Measurements from ENCODE around the gene MALAT1.
A peak's percentile ranks its signal among the peaks of the same experiment; 100 is the strongest.

GRCh38 chr11:65452806-65453490 lies 45.9 kb upstream of the MALAT1 start:
- no peak for TF ChIP-seq CTCF (IDR thresholded peaks at IDR 0.05 in 2 of 3, conservative IDR thresholded peaks at IDR 0.05 in 1 of 3; ENCODE audit: borderline replicate concordance in 1 of 3, insufficient read depth in 1 of 3, low read depth in 2 of 3, low read length in 2 of 3)
- TF ChIP-seq POLR2A (IDR thresholded peaks at IDR 0.05; ENCODE audit: borderline replicate concordance, extremely low read depth, insufficient read depth, insufficient read length): no peak
- TF ChIP-seq ZNF274 (IDR thresholded peaks at IDR 0.05; ENCODE audit: low read depth, low read length): no peak
- 0 out of 2 replicates have a peak, but pooled peaks have one; percentile 25 for TF ChIP-seq FOSL1 (IDR thresholded peaks at IDR 0.05; ENCODE audit: low read depth)
- TF ChIP-seq SIN3A (IDR thresholded peaks at IDR 0.05; ENCODE audit: low read depth): no peak
- no peak for TF ChIP-seq EZH2 (IDR thresholded peaks at IDR 0.05)
- no peak for TF ChIP-seq JUND (IDR thresholded peaks at IDR 0.05)
- no peak for TF ChIP-seq POLR2AphosphoS5 (IDR thresholded peaks at IDR 0.05; ENCODE audit: low read depth, low read length)
- no peak for TF ChIP-seq MAX (IDR thresholded peaks at IDR 0.05)
- no peak for TF ChIP-seq YY1 (IDR thresholded peaks at IDR 0.05; ENCODE audit: extremely low read depth, insufficient replicate concordance, low read depth, low read length)

All from HCT116 (cell line).